K562 (cell line): Measurements from ENCODE around the gene ATP5MG. TPM values are rescaled to one million over a fixed set of nuclear protein-coding genes. Genes with fewer than 3 reads are reported as not detected.

Experiments
- AFF4 ChIP-seq: sonication (generic); formaldehyde crosslinking; IDR thresholded peaks from 2 replicates; pipeline ENCODE4 v1.8.0; 2023; ENCODE audit warnings: mild to moderate bottlenecking, missing genetic modification reagents
- ARID1B ChIP-seq: fragments of 450-650 bp; IDR thresholded peaks from 2 replicates; pipeline ENCODE4 v1.6.1; 2016; ENCODE audit warnings: antibody characterized with exemption, mild to moderate bottlenecking, inconsistent platforms
- GTF3C2 ChIP-seq: IDR thresholded peaks from 3 replicates; pipeline ENCODE4 v1.6.1; 2011; ENCODE audit warnings: borderline replicate concordance, mild to moderate bottlenecking, moderate library complexity; ENCODE audit not compliant: insufficient read length; ENCODE audit errors: extremely low read depth
- HDGF ChIP-seq: fragments of 450-650 bp; IDR thresholded peaks from 2 replicates; pipeline ENCODE4 v1.6.1; 2016
- HMBOX1 ChIP-seq: sonication (generic); IDR thresholded peaks from 2 replicates; pipeline ENCODE4 v1.6.1; 2016
- MCM5 ChIP-seq: fragments of 450-650 bp; IDR thresholded peaks from 2 replicates; pipeline ENCODE4 v1.6.1; 2016; ENCODE audit warnings: low read depth
- PCBP2 ChIP-seq: fragments of 200-400 bp; formaldehyde crosslinking; IDR thresholded peaks from 2 replicates; pipeline ENCODE4 v1.6.1; 2018; ENCODE audit warnings: low read length, low read depth, mild to moderate bottlenecking, moderate library complexity; ENCODE audit not compliant: poor library complexity, severe bottlenecking
- RBM34 ChIP-seq: fragments of 200-400 bp; formaldehyde crosslinking; IDR thresholded peaks from 2 replicates; pipeline ENCODE4 v1.6.1; 2018; ENCODE audit warnings: low read length, borderline replicate concordance; ENCODE audit not compliant: insufficient read depth
- RBM39 ChIP-seq: fragments of 200-400 bp; formaldehyde crosslinking; optimal IDR thresholded peaks from 2 replicates; pipeline ENCODE3; 2018; ENCODE audit warnings: low read depth, low read length
- SMARCE1 ChIP-seq: fragments of 450-650 bp; IDR thresholded peaks from 2 replicates; pipeline ENCODE4 v1.7.1; 2016; ENCODE audit warnings: mild to moderate bottlenecking
- TBP ChIP-seq: optimal IDR thresholded peaks from 2 replicates; pipeline ENCODE3; 2011; ENCODE audit warnings: low read depth, low read length, improper control_type of control experiment
- XRCC3 ChIP-seq: fragments of 450-650 bp; IDR thresholded peaks from 2 replicates; pipeline ENCODE4 v1.6.1; 2017; ENCODE audit warnings: mild to moderate bottlenecking, moderate library complexity
- ZHX1 ChIP-seq: fragments of 150-350 bp; conservative IDR thresholded peaks from 2 replicates; pipeline ENCODE4 v1.6.1; 2014; ENCODE audit warnings: low read length
- ZNF143 ChIP-seq: sonication (generic); formaldehyde crosslinking; IDR thresholded peaks from 2 replicates; pipeline ENCODE4 v1.9.0; 2022; ENCODE audit warnings: mild to moderate bottlenecking, missing genetic modification reagents
- ZNF311 ChIP-seq: fragments of 250-450 bp; sonication (Bioruptor Pico); IDR thresholded peaks from 2 replicates; pipeline ENCODE4 v1.4.0; 2020; ENCODE audit warnings: mild to moderate bottlenecking, moderate library complexity
- ZNF431 ChIP-seq: sonication (generic); formaldehyde crosslinking; IDR thresholded peaks from 2 replicates; pipeline ENCODE4 v1.8.0; 2022; ENCODE audit warnings: mild to moderate bottlenecking, missing genetic modification reagents
- ZNF699 ChIP-seq: fragments of 250-450 bp; sonication (Bioruptor Pico); IDR thresholded peaks from 2 replicates; pipeline ENCODE4 v1.8.0; 2021; ENCODE audit warnings: mild to moderate bottlenecking, moderate library complexity; ENCODE audit not compliant: insufficient replicate concordance
- ZZZ3 ChIP-seq: fragments of 450-650 bp; IDR thresholded peaks from 2 replicates; pipeline ENCODE4 v1.6.1; 2016; ENCODE audit warnings: antibody characterized with exemption, mild to moderate bottlenecking, moderate library complexity
- polyA plus RNA-seq, 8 experiments: library from polyadenylated mRNA; depleted of rRNA in 4 of 8; stranded (reverse) in 5 of 8; unstranded in 3 of 8; fragments of >200 nt; fragmentation: Nextera tagmentation in 2 of 8; fragmentation: Illumina TruSeq in 1 of 8; extraction: Ambion mirVana in 2 of 8; extraction: Trizol in 1 of 8; gene quantifications; 2 replicates each; pipeline versions ENCODE4 v1.2.1 to v1.2.3, GENCODE V29; 2011 to 2014; ENCODE audit warnings: inconsistent platforms in 1 of 8, missing spikeins in 1 of 8
- total RNA-seq, 7 experiments: library from RNA; depleted of rRNA in 6 of 7; stranded (reverse); fragments of >200 nt in 6 of 7; fragmentation: Illumina TruSeq in 2 of 7; extraction: Trizol in 2 of 7; gene quantifications; 2 replicates each; pipeline versions ENCODE4 v1.2.1 to v1.2.3, GENCODE V29; 2011 to 2021; ENCODE audit warnings: low replicate concordance in 1 of 7

ATP5MG gene
- total and polyA plus RNA-seq, 9 of the 15 experiments (the other 6 are each of a cell fraction or from before 2014, with no cell fraction given), result 301 to 2,138 (median 434) TPM

- TF ChIP-seq ZHX1 (no peak), ZNF699 (CRISPR knock-in tag) (no peak), HMBOX1 (no peak), GTF3C2 (no peak), ZNF311 (CRISPR knock-in tag) (no peak), RBM39 (no peak), ZNF143 (CRISPR knock-in tag) (no peak), ZZZ3 (no peak), XRCC3 (no peak), RBM34 (no peak), ARID1B (0 out of 2 replicates have a peak, but pooled peaks have one; percentile 26), ZNF431 (CRISPR knock-in tag) (peak; percentile 36; the same call in 1 of the 2 replicates), AFF4 (CRISPR knock-in tag) (peak; percentile 82; the same call in 1 of the 2 replicates), HDGF (no peak), PCBP2 (no peak), MCM5 (no peak), TBP (peak; percentile 49), SMARCE1 (peak; percentile 88)
Observed at GRCh38 chr11:118435893-118436624, 34.7 kb downstream of the ATP5MG start, which contains the start of gene KMT2A (continued).
